Spleen (tissue), 11 donors: ENCODE results near the gene MAJIN. TPM values are rescaled to one million over a fixed set of nuclear protein-coding genes. Genes with fewer than 3 reads are reported as not detected.

Experiments used
- DNase-seq: peaks from one replicate; pipeline ENCODE4 v3.0.0-alpha.2; 2020
- H3K27ac ChIP-seq, 8 donors: fragments of 200-600 bp; sonication (generic) in 7 of 8; 1 replicate in 4 of 8; 2 replicates in 4 of 8; pipeline versions ENCODE4 v1.5.0 to v1.8.0; 2016 to 2021; ENCODE audit warnings: inconsistent platforms in 4 of 8, mild to moderate bottlenecking in 4 of 8, moderate library complexity in 1 of 8
- H3K27me3 ChIP-seq, 7 donors: fragments of 200-600 bp; sonication (generic) in 6 of 7; replicated peaks in 1 of 7; 1 replicate in 4 of 7; 2 replicates in 3 of 7; pipeline versions ENCODE4 v1.5.0 to v1.8.0; 2016 to 2021; ENCODE audit warnings: inconsistent platforms in 3 of 7, mild to moderate bottlenecking in 1 of 7
- H3K36me3 ChIP-seq, 6 donors: fragments of 200-600 bp; sonication (generic) in 5 of 6; 1 replicate in 4 of 6; 2 replicates in 2 of 6; pipeline versions ENCODE4 v1.5.0 to v1.8.0; 2016 to 2021; ENCODE audit warnings: inconsistent platforms in 2 of 6
- H3K4me1 ChIP-seq, 6 donors: fragments of 200-600 bp; sonication (generic) in 5 of 6; 1 replicate in 3 of 6; 2 replicates in 3 of 6; pipeline versions ENCODE4 v1.5.0 to v1.8.0; 2016 to 2021; ENCODE audit warnings: inconsistent platforms in 3 of 6
- H3K4me3 ChIP-seq, 8 donors: fragments of 200-600 bp; sonication (generic) in 7 of 8; 1 replicate in 4 of 8; 2 replicates in 4 of 8; pipeline versions ENCODE4 v1.5.0 to v1.8.0; 2016 to 2021; ENCODE audit warnings: inconsistent platforms in 4 of 8, mild to moderate bottlenecking in 4 of 8, moderate library complexity in 2 of 8
- H3K9me3 ChIP-seq, 8 donors: fragments of 200-600 bp; sonication (generic) in 7 of 8; 1 replicate in 4 of 8; 2 replicates in 4 of 8; pipeline versions ENCODE4 v1.5.0 to v1.8.0; 2016 to 2021; ENCODE audit warnings: inconsistent platforms in 4 of 8
- CTCF ChIP-seq, 11 experiments: fragments of 200-600 bp in 7 of 11; fragments of 450-650 bp in 4 of 11; sonication (generic) in 4 of 11; IDR thresholded peaks in 8 of 11; conservative IDR thresholded peaks in 3 of 11; 1 replicate in 7 of 11; 2 replicates in 4 of 11; pipeline versions ENCODE4 v1.4.0 to v1.8.0; 2016 to 2021; ENCODE audit warnings: antibody characterized with exemption in 11 of 11, inconsistent platforms in 4 of 11, mild to moderate bottlenecking in 1 of 11
- POLR2A ChIP-seq, 3 donors: fragments of 450-650 bp; IDR thresholded peaks; one replicate each; pipeline ENCODE4 v1.5.1; 2017; ENCODE audit warnings: antibody characterized with exemption in 3 of 3, mild to moderate bottlenecking in 1 of 3
- POLR2AphosphoS5 ChIP-seq, 3 donors: sonication (generic); formaldehyde crosslinking; IDR thresholded peaks; one replicate each; pipeline ENCODE4 v1.5.1; 2017; ENCODE audit warnings: antibody characterized with exemption in 3 of 3
- WGBS, 5 donors: extraction: QIAGEN DNeasy Blood & Tissue Kit in 3 of 5; methylation state at CpG; one replicate each; pipeline versions ENCODE4 v1.1.5 to v1.1.7; 2013 to 2018; 5-methylcytosine and 5-hydroxymethylcytosine counted together
- intact Hi-C: fragments of 100-400 bp; cut with DNase I; formaldehyde crosslinking; loops from one replicate; pipeline ENCODE4 v1.15.0; 2023; ENCODE audit warnings: low total_unique reads
- polyA plus RNA-seq, 3 donors: library from polyadenylated mRNA; stranded (reverse); fragments of 200-250 nt; gene quantifications; one replicate each; pipeline ENCODE4 v1.2.1, GENCODE V29; 2013
- total RNA-seq, 7 donors: library from RNA; depleted of rRNA in 3 of 7; stranded (reverse); fragments of >200 nt in 3 of 7; fragmentation: NEBNext Ultra II Directional in 4 of 7; extraction: Animal tissue kit (Norgen Biotek cat#: 25700) in 4 of 7; gene quantifications; one replicate each; pipeline versions ENCODE4 v1.1.0 to v1.2.1, GENCODE V29; 2016 to 2021
- donor health status: healthy with polysubstance abuse.
- donor health status: DM: no; HTN: no; CAD: no; lungs with moderate emphysema.
- donor health status: DM: no; HTN: no; CAD: no.
- donor health status: Bipolar disorder and iron deficiency.
- donor health status: healthy.
- donor health status: DM: no; HTN: no; CAD: no.
- donor health status: DM: yes; HTN: yes; CAD: no.

MAJIN gene
- total and polyA plus RNA-seq, 10 donors, result 0.40 to 2.6 (median 0.87) TPM; not detected in 3

- H3K27ac ChIP-seq, result peak overlapping the region in 2 of 8 donors; percentile 36 to 87
- intact Hi-C loops, result loop anchor here (10.0 kb wide), 1 partner anchor 63 kb away; the partner anchor contains the start of gene GPHA2
- no peaks in the 10 kb centered on the region for H3K27me3 ChIP-seq
- WGBS, 5 donors, result 56 to 100% (median 87%) methylated on average over 1 of the region's 1 CpG
- no peak overlapping the region for H3K4me3 ChIP-seq
- TF ChIP-seq POLR2A (IDR thresholded peaks at IDR 0.05) (no peak), CTCF (IDR thresholded peaks at IDR 0.05 in 8 of 11, conservative IDR thresholded peaks at IDR 0.05 in 3 of 11) (no peak), POLR2AphosphoS5 (IDR thresholded peaks at IDR 0.05) (no peak)
- DNase-seq, result no peak
- peaks cover 16 to 75% (median 38%) of the 10 kb centered on the region in 6 donors for H3K4me1 ChIP-seq
- no peaks in the 10 kb centered on the region for H3K9me3 ChIP-seq
- peaks cover 0 to 18% (median 0%) of the 10 kb centered on the region in 6 donors for H3K36me3 ChIP-seq
Observed at GRCh38 chr11:64998141-64998540, 26.2 kb upstream of the MAJIN start.

- Histone ChIP-seq H3K4me1 (peaks cover 16 to 81% (median 45%) of the 10 kb centered on the region in 6 donors), H3K36me3 (peaks cover 0 to 31% (median 1%) of the 10 kb centered on the region in 6 donors), H3K27me3 (no peaks in the 10 kb centered on the region), H3K9me3 (no peaks in the 10 kb centered on the region), H3K4me3 (peak within 1 kb of the TSS; percentile 43 to 77 (median 57)), H3K27ac (peak within 1 kb of the TSS; percentile 65 to 87 (median 80))
- intact Hi-C loops, result loop anchor here (10.0 kb wide), 1 partner anchor 62 kb away; the partner anchor contains the start of gene GPHA2
- WGBS, 5 donors, result 14 to 21% (median 16%) methylated on average over 9 of the region's 9 CpGs
- DNase-seq, result peak; percentile 91
- TF ChIP-seq POLR2A (IDR thresholded peaks at IDR 0.05) (peak in 1 of 3 donors; percentile 83), POLR2AphosphoS5 (IDR thresholded peaks at IDR 0.05) (peak; percentile 71 to 92 (median 80)), CTCF (IDR thresholded peaks at IDR 0.05 in 8 of 11, conservative IDR thresholded peaks at IDR 0.05 in 3 of 11) (peak; percentile 9 to 77 (median 60))
Observed at GRCh38 chr11:64996710-64997380, 24.9 kb upstream of the MAJIN start, which contains the start of gene BATF2. TSS of gene BATF2 (minus strand) at chr11:64996971. CDS start at chr11:64996914, 57 bp downstream.

GRCh38 chr11:64996327-64996709 is 24.4 kb upstream of the MAJIN start:
- peaks cover 16 to 82% (median 50%) of the 10 kb centered on the region in 6 donors for H3K4me1 ChIP-seq
- H3K27me3 ChIP-seq, result no peaks in the 10 kb centered on the region
- no peaks in the 10 kb centered on the region for H3K9me3 ChIP-seq
- intact Hi-C loops, result loop anchor here (10.0 kb wide), 1 partner anchor 62 kb away; the partner anchor contains the start of gene GPHA2
- H3K36me3 ChIP-seq, result peaks cover 0 to 36% (median 4%) of the 10 kb centered on the region in 6 donors
- no peak for TF ChIP-seq POLR2AphosphoS5 (IDR thresholded peaks at IDR 0.05)
- TF ChIP-seq CTCF (IDR thresholded peaks at IDR 0.05 in 8 of 11, conservative IDR thresholded peaks at IDR 0.05 in 3 of 11), result no peak
- TF ChIP-seq POLR2A (IDR thresholded peaks at IDR 0.05), result no peak
- 23 to 37% (median 30%) methylated on average over 11 of the region's 11 CpGs for WGBS, 5 donors
- H3K27ac ChIP-seq, result peak overlapping the region; percentile 65 to 87 (median 80)
- peak overlapping the region; percentile 43 to 77 (median 57) for H3K4me3 ChIP-seq
- no peak for DNase-seq

DNA sequence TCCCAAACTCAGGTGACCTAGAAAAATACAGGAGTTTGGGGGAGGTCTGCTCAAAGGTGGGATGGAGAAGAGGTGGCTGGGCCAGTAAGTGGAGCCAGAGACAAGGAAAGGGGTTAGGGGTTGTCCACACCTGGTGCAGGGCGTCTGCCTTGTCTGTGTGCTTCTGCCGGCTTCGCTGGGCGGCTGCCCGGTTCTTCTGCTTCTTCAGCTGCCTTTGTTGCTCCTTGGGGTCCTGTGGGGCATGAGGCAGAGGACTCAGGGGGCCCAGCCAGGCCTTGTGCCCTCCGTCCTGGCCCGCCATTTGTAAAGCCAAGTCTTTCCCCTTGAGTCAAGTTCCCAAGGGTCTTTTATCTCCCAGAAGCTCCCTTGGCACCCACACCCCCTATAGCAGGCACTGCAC is 22.4 kb upstream of the MAJIN start:
- no peak for DNase-seq
- H3K27ac ChIP-seq, result peak overlapping the region in 5 of 8 donors; percentile 6 to 88 (median 38)
- peaks cover 0 to 46% (median 4%) of the 10 kb centered on the region in 6 donors for H3K36me3 ChIP-seq
- no peak for TF ChIP-seq POLR2AphosphoS5 (IDR thresholded peaks at IDR 0.05)
- intact Hi-C loops, result loop anchor here (10.0 kb wide), 1 partner anchor 60 kb away; the partner anchor contains the start of gene GPHA2
- H3K4me1 ChIP-seq, result peaks cover 35 to 97% (median 70%) of the 10 kb centered on the region in 6 donors
- H3K9me3 ChIP-seq, result no peaks in the 10 kb centered on the region
- peak overlapping the region in 1 of 8 donors; percentile 57 for H3K4me3 ChIP-seq
- no peaks in the 10 kb centered on the region for H3K27me3 ChIP-seq
- 90 to 95% (median 95%) methylated on average over 7 of the region's 7 CpGs for WGBS, 5 donors
